GM18505 (cell line): ENCODE data around the gene SMARCD1.

Source experiments
- ATAC-seq: cut with Tn5 transposase; IDR thresholded peaks from one replicate; pipeline ENCODE4 v1.9.1; 2021; ENCODE audit not compliant: unreplicated experiment
- POLR2A ChIP-seq: IDR thresholded peaks from 4 replicates; pipeline ENCODE4 v1.6.1; 2011; ENCODE audit warnings: borderline replicate concordance; ENCODE audit not compliant: insufficient read depth, insufficient read length; ENCODE audit errors: extremely low read depth

The SMARCD1 gene

GRCh38 chr12:50105913-50106450, 20.8 kb downstream of the SMARCD1 start:
- no peak for TF ChIP-seq POLR2A
- ATAC-seq: no peak

- TF ChIP-seq POLR2A: no peak
- no peak for ATAC-seq
Observed at GRCh38 chr12:50106907-50107306, 21.8 kb downstream of the SMARCD1 start.

GRCh38 chr12:50107416-50108268, 22.5 kb downstream of the SMARCD1 start:
- no peak for TF ChIP-seq POLR2A
- no peak for ATAC-seq

GRCh38 chr12:50109319-50109718, 24.2 kb downstream of the SMARCD1 start:
- no peak for TF ChIP-seq POLR2A

GRCh38 chr12:50110127-50110761, 25.1 kb downstream of the SMARCD1 start:
- no peak for ATAC-seq
- TF ChIP-seq POLR2A: peak; percentile 52

More at GRCh38 chr12:50109319-50109718, 24.2 kb downstream of the SMARCD1 start:
- no peak for ATAC-seq

GRCh38 chr12:50110762-50111351, 25.7 kb downstream of the SMARCD1 start:
- TF ChIP-seq POLR2A: no peak
- no peak for ATAC-seq

GRCh38 chr12:50111395-50111692, 26.2 kb downstream of the SMARCD1 start:
- no peak for TF ChIP-seq POLR2A
- ATAC-seq: no peak

GRCh38 chr12:50111693-50112455, 26.7 kb downstream of the SMARCD1 start, which contains the start of gene COX14:
Gene COX14, plus strand, starts transcription at chr12:50112236. Its CDS starts 7,808 bp downstream, at chr12:50120044.
- peak; percentile 85 for ATAC-seq
- TF ChIP-seq POLR2A: peak; percentile 97

GRCh38 chr12:50112456-50113218, 27.5 kb downstream of the SMARCD1 start:
- no peak for ATAC-seq
- no peak for TF ChIP-seq POLR2A

- TF ChIP-seq POLR2A: no peak
- no peak for ATAC-seq
Observed at GRCh38 chr12:50117057-50117622, 32.0 kb downstream of the SMARCD1 start.

- TF ChIP-seq POLR2A: no peak
Observed at GRCh38 chr12:50119387-50119786, 34.2 kb downstream of the SMARCD1 start.

GRCh38 chr12:50120521-50120920, 35.4 kb downstream of the SMARCD1 start:
- ATAC-seq: no peak
- TF ChIP-seq POLR2A: no peak

More at GRCh38 chr12:50119387-50119786, 34.2 kb downstream of the SMARCD1 start:
- ATAC-seq: no peak
